NCI-H146 treated with DMSO at 0.1 percent for 48 hours (cell line): ENCODE measurements around the gene NLRP5.
A peak's percentile ranks its signal among the peaks of the same experiment; 100 is the strongest.
"Not testable (repeated sequence)": the region's sequence is repeated elsewhere in the genome, so short reads cannot be mapped to it uniquely, and the experiment has no call there.

ENCODE experiments used
- DNase-seq: peaks from one replicate; lab custom pipeline; 2025; ENCODE audit not compliant: unreplicated experiment; lab: John Stamatoyannopoulos, UW

NLRP5 gene

GRCh38 chr19:56098237-56098636, 111.7 kb downstream of the NLRP5 start:
- not testable (repeated sequence) for DNase-seq

- no peak for DNase-seq
Measured at GRCh38 chr19:56098731-56099568, 112.4 kb downstream of the NLRP5 start.

- no peak for DNase-seq
Measured at GRCh38 chr19:56099638-56100539, 113.3 kb downstream of the NLRP5 start.

- DNase-seq: no peak
Measured at GRCh38 chr19:56101095-56101494, 114.5 kb downstream of the NLRP5 start.

GRCh38 chr19:56101746-56102535, 115.4 kb downstream of the NLRP5 start:
- DNase-seq: no peak

- no peak for DNase-seq
Measured at GRCh38 chr19:56103027-56103614, 116.5 kb downstream of the NLRP5 start.

GRCh38 chr19:56104423-56104822, 117.8 kb downstream of the NLRP5 start:
- DNase-seq: no peak

- DNase-seq: peak; percentile 30
Measured at GRCh38 chr19:56105090-56105701, 118.6 kb downstream of the NLRP5 start.

GRCh38 chr19:56105831-56106396, 119.3 kb downstream of the NLRP5 start:
- not testable (repeated sequence) for DNase-seq

GRCh38 chr19:56106397-56106849, 119.8 kb downstream of the NLRP5 start:
- DNase-seq: no peak

- no peak for DNase-seq
Measured at GRCh38 chr19:56106993-56107392, 120.4 kb downstream of the NLRP5 start.

- no peak for DNase-seq
Measured at GRCh38 chr19:56107626-56108351, 121.2 kb downstream of the NLRP5 start.

- DNase-seq: no peak
Measured at GRCh38 chr19:56108447-56109195, 122.0 kb downstream of the NLRP5 start.

GRCh38 chr19:56109226-56109625, 122.7 kb downstream of the NLRP5 start:
- no peak for DNase-seq

GRCh38 chr19:56110515-56111448, 124.2 kb downstream of the NLRP5 start:
- peak; percentile 55 for DNase-seq
